Esophagus muscularis mucosa (tissue), 4 donors: ENCODE data around the gene ANP32E. TPM values are rescaled to one million over a fixed set of nuclear protein-coding genes. Genes with fewer than 3 reads are reported as not detected.

Source experiments
- DNase-seq: peaks from one replicate; pipeline ENCODE4 v3.0.0-alpha.2; 2017; ENCODE audit errors: extremely low spot score
- H3K27ac ChIP-seq, 4 donors: fragments of 200-600 bp; sonication (generic); replicated peaks in 1 of 4; 1 replicate in 3 of 4; 2 replicates in 1 of 4; pipeline ENCODE4 v1.5.1; 2016 to 2019; ENCODE audit warnings: mild to moderate bottlenecking in 1 of 4
- H3K27me3 ChIP-seq, 4 donors: fragments of 200-600 bp; sonication (generic); one replicate each; pipeline versions ENCODE4 v1.5.1 to v1.6.0; 2016 to 2019
- H3K36me3 ChIP-seq, 4 donors: fragments of 200-600 bp; sonication (generic); one replicate each; pipeline ENCODE4 v1.5.1; 2016 to 2019
- H3K4me1 ChIP-seq, 4 donors: fragments of 200-600 bp; sonication (generic); one replicate each; pipeline ENCODE4 v1.5.1; 2016 to 2019
- H3K4me3 ChIP-seq, 4 donors: fragments of 200-600 bp; sonication (generic); 1 replicate in 2 of 4; 2 replicates in 2 of 4; pipeline ENCODE4 v1.5.1; 2016 to 2019; ENCODE audit warnings: mild to moderate bottlenecking in 4 of 4, moderate library complexity in 1 of 4
- H3K9me3 ChIP-seq, 4 donors: fragments of 200-600 bp; sonication (generic); 1 replicate in 3 of 4; 2 replicates in 1 of 4; pipeline ENCODE4 v1.5.1; 2016 to 2019
- EP300 ChIP-seq: sonication (generic); formaldehyde crosslinking; IDR thresholded peaks from one replicate; pipeline ENCODE4 v1.6.1; 2017; ENCODE audit warnings: antibody characterized with exemption
- POLR2A ChIP-seq: fragments of 450-650 bp; IDR thresholded peaks from one replicate; pipeline ENCODE4 v1.6.1; 2017; ENCODE audit warnings: antibody characterized with exemption, moderate library complexity, mild to moderate bottlenecking, low read depth
- POLR2AphosphoS5 ChIP-seq, 2 donors: sonication (generic); formaldehyde crosslinking; IDR thresholded peaks; one replicate each; pipeline ENCODE4 v1.6.1; 2017; ENCODE audit warnings: antibody characterized with exemption in 2 of 2
- WGBS: methylation state at CpG from one replicate; pipeline ENCODE4 v1.1.5; 2018; 5-methylcytosine and 5-hydroxymethylcytosine counted together
- intact Hi-C: fragments of 100-400 bp; cut with DNase I; formaldehyde crosslinking; loops from one replicate; pipeline ENCODE4 v1.15.1; 2023
- total RNA-seq, 4 donors: library from RNA; depleted of rRNA; stranded (reverse); fragments of >200 nt; gene quantifications; one replicate each; pipeline versions ENCODE4 v1.1.0 to v1.2.1, GENCODE V29; 2016
- TF ChIP-seq, protein P1 (sequence below), 3 experiments: fragments of 200-600 bp in 2 of 3; fragments of 450-650 bp in 1 of 3; sonication (generic) in 2 of 3; IDR thresholded peaks; one replicate each; pipeline ENCODE4 v1.5.1; 2017 to 2019; ENCODE audit warnings: antibody characterized with exemption in 3 of 3, mild to moderate bottlenecking in 2 of 3, moderate library complexity in 1 of 3

The ANP32E gene
- total RNA-seq, 4 donors from 2014 or later = 15.6 to 20.3 (median 18.6) TPM

DNA sequence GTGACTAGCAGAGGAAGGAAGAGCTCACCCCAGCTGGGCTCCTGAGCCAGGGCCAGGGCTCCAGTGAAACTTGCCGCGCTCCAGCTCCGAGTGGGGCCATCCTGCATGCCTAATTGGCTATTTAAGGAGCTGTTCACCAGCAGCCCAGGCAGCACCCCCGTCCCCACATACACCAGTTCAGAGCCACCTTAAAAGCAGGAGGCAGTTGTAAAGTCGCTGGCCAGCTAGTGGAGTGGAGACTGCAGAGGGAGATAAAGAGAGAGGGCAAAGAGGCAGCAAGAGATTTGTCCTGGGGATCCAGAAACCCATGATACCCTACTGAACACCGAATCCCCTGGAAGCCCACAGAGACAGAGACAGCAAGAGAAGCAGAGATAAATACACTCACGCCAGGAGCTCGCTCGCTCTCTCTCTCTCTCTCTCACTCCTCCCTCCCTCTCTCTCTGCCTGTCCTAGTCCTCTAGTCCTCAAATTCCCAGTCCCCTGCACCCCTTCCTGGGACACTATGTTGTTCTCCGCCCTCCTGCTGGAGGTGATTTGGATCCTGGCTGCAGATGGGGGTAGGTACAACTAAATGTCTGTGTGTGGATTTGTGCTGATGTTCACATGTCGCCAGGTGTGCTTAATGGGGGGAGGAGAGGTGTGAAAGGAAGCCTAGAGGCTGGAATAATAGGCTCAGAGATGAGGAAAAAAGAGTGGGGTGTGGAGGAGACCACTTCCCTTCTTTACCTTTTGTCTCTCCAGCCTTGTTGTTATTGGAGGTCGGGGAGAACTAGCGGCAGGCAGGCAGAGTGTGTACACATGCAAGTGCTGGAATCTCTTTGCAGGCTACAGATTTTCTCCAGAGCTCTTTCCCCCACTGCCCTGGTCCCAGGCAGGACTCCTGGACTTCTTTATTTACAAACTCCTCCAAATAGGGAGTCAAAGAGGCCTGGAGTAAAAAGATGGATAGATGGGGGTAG is 22.0 kb upstream of the ANP32E start, which contains the start of gene CA14:
CA14 (plus strand) TSS at position 151 of the 962 bp plus-strand sequence; CDS start at position 506, 355 bp downstream.
- no peaks in the 10 kb centered on the region for H3K9me3 ChIP-seq
- H3K4me1 ChIP-seq = peaks cover 13 to 54% (median 45%) of the 10 kb centered on the region in 4 donors
- peak within 1 kb of the TSS; percentile 71 to 85 (median 81) for H3K27ac ChIP-seq
- intact Hi-C loops = loop anchor here (2.0 kb wide), 1 partner anchor 23 kb away; no protein-coding TSS in a partner anchor
- WGBS = 45% methylated on average over 13 of the region's 13 CpGs
- no peaks in the 10 kb centered on the region for H3K27me3 ChIP-seq
- no peak for DNase-seq
- H3K4me3 ChIP-seq = peak within 1 kb of the TSS in 2 of 4 donors; percentile 5 to 35
- TF ChIP-seq POLR2AphosphoS5 (IDR thresholded peaks at IDR 0.05) (no peak), EP300 (no peak), POLR2A (no peak)
- TF ChIP-seq, protein P1, sequence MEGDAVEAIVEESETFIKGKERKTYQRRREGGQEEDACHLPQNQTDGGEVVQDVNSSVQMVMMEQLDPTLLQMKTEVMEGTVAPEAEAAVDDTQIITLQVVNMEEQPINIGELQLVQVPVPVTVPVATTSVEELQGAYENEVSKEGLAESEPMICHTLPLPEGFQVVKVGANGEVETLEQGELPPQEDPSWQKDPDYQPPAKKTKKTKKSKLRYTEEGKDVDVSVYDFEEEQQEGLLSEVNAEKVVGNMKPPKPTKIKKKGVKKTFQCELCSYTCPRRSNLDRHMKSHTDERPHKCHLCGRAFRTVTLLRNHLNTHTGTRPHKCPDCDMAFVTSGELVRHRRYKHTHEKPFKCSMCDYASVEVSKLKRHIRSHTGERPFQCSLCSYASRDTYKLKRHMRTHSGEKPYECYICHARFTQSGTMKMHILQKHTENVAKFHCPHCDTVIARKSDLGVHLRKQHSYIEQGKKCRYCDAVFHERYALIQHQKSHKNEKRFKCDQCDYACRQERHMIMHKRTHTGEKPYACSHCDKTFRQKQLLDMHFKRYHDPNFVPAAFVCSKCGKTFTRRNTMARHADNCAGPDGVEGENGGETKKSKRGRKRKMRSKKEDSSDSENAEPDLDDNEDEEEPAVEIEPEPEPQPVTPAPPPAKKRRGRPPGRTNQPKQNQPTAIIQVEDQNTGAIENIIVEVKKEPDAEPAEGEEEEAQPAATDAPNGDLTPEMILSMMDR (IDR thresholded peaks at IDR 0.05) = no peak
- H3K36me3 ChIP-seq = no peaks in the 10 kb centered on the region

DNA sequence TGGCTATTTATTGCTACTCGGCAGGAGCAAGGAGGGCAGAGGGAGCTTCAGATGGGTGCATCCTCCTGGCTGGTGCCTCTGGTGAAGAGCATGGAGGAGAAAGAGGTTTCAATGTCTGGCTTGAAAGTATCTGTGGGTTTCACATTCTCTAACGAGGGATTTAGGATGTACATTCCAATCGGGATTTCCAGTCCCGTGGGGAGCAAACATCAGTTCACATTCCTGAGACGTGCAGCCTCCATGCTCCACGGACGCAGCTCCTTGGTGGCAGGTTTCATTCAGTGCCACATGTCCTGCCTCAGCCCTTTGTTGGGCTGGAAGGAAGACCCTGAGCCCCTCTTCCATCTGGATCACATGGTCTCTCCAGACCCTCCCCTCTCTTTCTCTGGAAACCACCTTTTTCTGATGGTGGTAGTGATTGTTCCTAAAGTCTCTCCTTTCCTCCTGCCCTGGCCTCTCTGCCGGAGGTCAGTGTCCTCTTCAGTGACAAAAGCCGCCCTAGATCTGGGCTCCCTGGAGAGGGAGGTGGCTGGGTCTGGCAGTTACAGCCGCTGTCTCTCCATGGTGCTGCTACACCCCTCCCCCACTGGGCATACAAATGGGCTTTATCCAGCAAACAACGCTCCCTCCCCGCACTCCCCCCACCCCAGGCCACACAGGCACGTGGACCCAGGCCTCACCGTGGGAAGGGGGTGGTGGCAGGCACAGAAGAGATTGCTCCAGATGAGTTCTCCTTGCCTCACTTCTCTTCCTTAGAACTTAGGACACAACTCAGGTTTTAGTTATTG is 20.8 kb upstream of the ANP32E start:
- no peaks in the 10 kb centered on the region for H3K9me3 ChIP-seq

DNA sequence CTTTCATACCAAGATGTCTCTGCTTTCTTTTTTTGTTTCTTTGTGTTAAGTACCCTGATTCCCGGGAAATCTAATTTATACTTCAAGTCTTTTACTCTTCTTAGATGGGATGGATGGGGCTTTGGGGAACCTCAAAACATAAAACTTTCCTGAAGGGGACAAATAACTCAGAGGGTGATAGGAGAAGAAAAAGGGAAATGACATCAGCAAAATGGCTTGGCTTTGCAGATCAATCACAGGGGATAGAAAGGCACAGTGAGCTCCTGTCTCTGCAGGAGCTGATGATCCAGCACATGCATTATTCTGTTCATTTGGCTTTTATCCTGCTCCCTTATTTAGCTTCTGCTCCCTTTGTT is 20.3 kb upstream of the ANP32E start:
- intact Hi-C loops = loop anchor here (2.0 kb wide), 1 partner anchor 25 kb away; no protein-coding TSS in a partner anchor
- no peak for DNase-seq
- 7% methylated on average over 1 of the region's 1 CpG for WGBS
- H3K9me3 ChIP-seq = no peaks in the 10 kb centered on the region
- H3K4me3 ChIP-seq = peak overlapping the region in 3 of 4 donors; percentile 19 to 35 (median 26)
- no peaks in the 10 kb centered on the region for H3K36me3 ChIP-seq
- TF ChIP-seq POLR2A (no peak), POLR2AphosphoS5 (IDR thresholded peaks at IDR 0.05) (no peak), EP300 (no peak)
- TF ChIP-seq, protein P1 (IDR thresholded peaks at IDR 0.05) = no peak
- peaks cover 13 to 54% (median 45%) of the 10 kb centered on the region in 4 donors for H3K4me1 ChIP-seq
- peak overlapping the region; percentile 71 to 85 (median 81) for H3K27ac ChIP-seq
- no peaks in the 10 kb centered on the region for H3K27me3 ChIP-seq

More for the DNA sequence above, 20.8 kb upstream of the ANP32E start:
- peak in 1 of 2 donors; percentile 10 for TF ChIP-seq POLR2AphosphoS5 (IDR thresholded peaks at IDR 0.05)
- no peak for TF ChIP-seq POLR2A
- TF ChIP-seq, protein P1 (IDR thresholded peaks at IDR 0.05) = no peak
- TF ChIP-seq EP300 = no peak
- Histone ChIP-seq H3K27ac (peak overlapping the region; percentile 71 to 85 (median 81)), H3K4me3 (peak overlapping the region in 2 of 4 donors; percentile 19 to 35), H3K4me1 (peaks cover 13 to 54% (median 45%) of the 10 kb centered on the region in 4 donors), H3K27me3 (no peaks in the 10 kb centered on the region), H3K36me3 (no peaks in the 10 kb centered on the region)
- 27% methylated on average over 13 of the region's 14 CpGs for WGBS
- DNase-seq = no peak
- intact Hi-C loops = loop anchor here (2.0 kb wide), 1 partner anchor 24 kb away; no protein-coding TSS in a partner anchor

DNA sequence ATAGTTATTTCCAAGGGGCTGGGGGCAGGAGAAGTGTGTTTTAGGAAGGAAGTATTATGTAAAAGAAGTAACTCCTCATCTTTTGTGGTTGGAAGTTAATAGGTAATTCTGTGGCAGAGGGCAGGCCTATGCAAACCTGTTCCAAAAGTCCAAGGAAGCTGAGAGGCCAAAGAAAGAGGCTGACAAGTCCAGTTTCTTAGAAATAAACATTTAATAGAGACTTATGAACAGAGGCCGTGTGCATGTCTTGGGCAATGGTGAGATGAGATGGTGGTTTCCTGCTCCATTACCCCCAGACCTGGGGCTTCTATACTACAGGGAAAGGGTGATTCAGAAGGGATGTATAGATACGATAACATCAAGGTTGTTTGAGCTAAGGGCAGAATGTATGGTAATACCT is 14.0 kb upstream of the ANP32E start:
- H3K27ac ChIP-seq = no peak overlapping the region
- no peak for DNase-seq
- no peaks in the 10 kb centered on the region for H3K4me1 ChIP-seq
- H3K9me3 ChIP-seq = no peaks in the 10 kb centered on the region
- H3K4me3 ChIP-seq = no peak overlapping the region
- no peaks in the 10 kb centered on the region for H3K36me3 ChIP-seq
- H3K27me3 ChIP-seq = no peaks in the 10 kb centered on the region
- TF ChIP-seq POLR2A (no peak), POLR2AphosphoS5 (IDR thresholded peaks at IDR 0.05) (no peak), EP300 (no peak)
- TF ChIP-seq, protein P1 (IDR thresholded peaks at IDR 0.05) = no peak
- 79% methylated on average over 2 of the region's 2 CpGs for WGBS
- intact Hi-C loops = no loop called here
